Sigmoid colon (tissue), 7 donors: ENCODE data around the gene FBXO44. TPM values are rescaled to one million over a fixed set of nuclear protein-coding genes. Genes with fewer than 3 reads are reported as not detected.

Experiments used
- DNase-seq: peaks from one replicate; pipeline ENCODE4 v3.0.0-alpha.2; 2019
- H3K27ac ChIP-seq, 4 donors: fragments of 200-600 bp; sonication (generic); one replicate each; pipeline ENCODE4 v1.5.1; 2016 to 2019; ENCODE audit warnings: mild to moderate bottlenecking in 1 of 4
- H3K27me3 ChIP-seq, 3 donors: fragments of 200-600 bp; sonication (generic); one replicate each; pipeline ENCODE4 v1.5.1; 2019; ENCODE audit warnings: mild to moderate bottlenecking in 1 of 3
- H3K36me3 ChIP-seq, 4 donors: fragments of 200-600 bp; sonication (generic); one replicate each; pipeline ENCODE4 v1.5.1; 2016 to 2019
- H3K4me1 ChIP-seq, 4 donors: fragments of 200-600 bp; sonication (generic); one replicate each; pipeline ENCODE4 v1.5.1; 2017 to 2019
- H3K4me3 ChIP-seq, 4 donors: fragments of 200-600 bp; sonication (generic); one replicate each; pipeline ENCODE4 v1.5.1; 2017 to 2019; ENCODE audit warnings: mild to moderate bottlenecking in 2 of 4, moderate library complexity in 1 of 4
- H3K9me3 ChIP-seq, 4 donors: fragments of 200-600 bp in 3 of 4; sonication (generic) in 3 of 4; one replicate each; pipeline versions ENCODE4 v1.5.1 to v1.6.1; 2013 to 2019
- EP300 ChIP-seq, 4 donors: sonication (generic); formaldehyde crosslinking; IDR thresholded peaks; one replicate each; pipeline ENCODE4 v1.6.1; 2017; ENCODE audit warnings: antibody characterized with exemption in 4 of 4
- POLR2A ChIP-seq, 2 donors: fragments of 450-650 bp; IDR thresholded peaks; one replicate each; pipeline ENCODE4 v1.6.1; 2016; ENCODE audit warnings: antibody characterized with exemption in 2 of 2, mild to moderate bottlenecking in 2 of 2, moderate library complexity in 2 of 2
- POLR2AphosphoS5 ChIP-seq, 4 donors: sonication (generic); formaldehyde crosslinking; IDR thresholded peaks; one replicate each; pipeline ENCODE4 v1.6.1; 2017; ENCODE audit warnings: antibody characterized with exemption in 4 of 4
- WGBS, 2 donors: extraction: QIAGEN DNeasy Blood & Tissue Kit; methylation state at CpG; one replicate each; pipeline ENCODE4 v1.1.7; 2013; 5-methylcytosine and 5-hydroxymethylcytosine counted together
- intact Hi-C: fragments of 100-400 bp; cut with DNase I; formaldehyde crosslinking; loops from one replicate; pipeline ENCODE4 v1.15.1; 2023
- polyA plus RNA-seq, 3 donors: library from polyadenylated mRNA; stranded (reverse); fragments of 200-250 nt; gene quantifications; one replicate each; pipeline ENCODE4 v1.2.3, GENCODE V29; 2013
- total RNA-seq, 4 donors: library from RNA; depleted of rRNA; stranded (reverse); fragments of >200 nt; gene quantifications; one replicate each; pipeline ENCODE4 v1.1.0, GENCODE V29; 2016
- TF ChIP-seq, protein P1 (sequence below), 4 experiments: fragments of 450-650 bp in 3 of 4; fragments of 200-600 bp in 1 of 4; IDR thresholded peaks; one replicate each; pipeline ENCODE4 v1.5.1; 2016 to 2019; ENCODE audit warnings: antibody characterized with exemption in 4 of 4, mild to moderate bottlenecking in 3 of 4, moderate library complexity in 2 of 4
- donor health status: healthy with polysubstance abuse.
- donor health status: Bipolar disorder and iron deficiency.
- donor health status: healthy.

FBXO44 gene
- total and polyA plus RNA-seq, 7 donors = 1.6 to 27.3 (median 14.2) TPM

DNA sequence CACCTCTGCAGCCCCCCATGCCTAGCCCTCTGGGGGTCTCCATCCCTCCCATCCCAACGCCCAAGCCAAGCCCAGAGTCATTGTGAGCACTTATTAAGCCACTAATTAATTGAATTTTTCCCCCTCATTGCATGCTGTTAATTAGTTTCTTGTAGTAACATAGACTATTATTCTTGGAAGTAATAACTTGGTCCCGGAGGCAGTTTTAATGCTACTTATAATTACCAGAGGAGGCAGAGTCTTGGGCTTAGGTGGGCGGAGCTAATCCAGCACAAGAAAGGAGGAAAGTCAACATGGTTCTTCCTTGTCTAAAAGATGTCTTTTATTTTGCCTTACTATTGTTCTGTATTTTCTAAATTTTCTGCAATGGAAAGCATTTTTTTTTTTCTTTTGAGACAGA, 28.1 kb upstream of the FBXO44 start:
- H3K27me3 ChIP-seq = peaks cover 0 to 14% (median 6%) of the 10 kb centered on the region in 3 donors

DNA sequence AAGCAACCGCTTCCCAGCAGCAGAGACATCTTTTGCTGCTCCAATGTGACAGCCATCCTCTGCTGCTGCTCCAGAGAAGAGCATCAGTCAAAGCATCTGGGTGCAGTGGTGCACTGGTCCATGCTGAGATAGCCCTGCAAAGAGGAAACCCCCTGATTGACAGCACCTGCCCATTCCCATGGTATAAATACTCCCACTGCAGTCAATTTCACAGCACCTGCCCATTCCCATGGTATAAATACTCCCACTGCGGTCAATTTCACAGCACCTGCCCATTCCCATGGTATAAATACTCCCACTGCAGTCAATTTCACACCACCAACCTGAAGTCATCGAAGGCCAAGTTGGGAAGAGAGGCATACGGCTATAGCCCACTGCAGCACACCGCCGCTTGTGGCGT, 25.9 kb upstream of the FBXO44 start:
- H3K27me3 ChIP-seq = peaks cover 0 to 28% (median 8%) of the 10 kb centered on the region in 3 donors
- no peak overlapping the region for H3K27ac ChIP-seq
- no peak overlapping the region for H3K4me3 ChIP-seq
- TF ChIP-seq, protein P1, sequence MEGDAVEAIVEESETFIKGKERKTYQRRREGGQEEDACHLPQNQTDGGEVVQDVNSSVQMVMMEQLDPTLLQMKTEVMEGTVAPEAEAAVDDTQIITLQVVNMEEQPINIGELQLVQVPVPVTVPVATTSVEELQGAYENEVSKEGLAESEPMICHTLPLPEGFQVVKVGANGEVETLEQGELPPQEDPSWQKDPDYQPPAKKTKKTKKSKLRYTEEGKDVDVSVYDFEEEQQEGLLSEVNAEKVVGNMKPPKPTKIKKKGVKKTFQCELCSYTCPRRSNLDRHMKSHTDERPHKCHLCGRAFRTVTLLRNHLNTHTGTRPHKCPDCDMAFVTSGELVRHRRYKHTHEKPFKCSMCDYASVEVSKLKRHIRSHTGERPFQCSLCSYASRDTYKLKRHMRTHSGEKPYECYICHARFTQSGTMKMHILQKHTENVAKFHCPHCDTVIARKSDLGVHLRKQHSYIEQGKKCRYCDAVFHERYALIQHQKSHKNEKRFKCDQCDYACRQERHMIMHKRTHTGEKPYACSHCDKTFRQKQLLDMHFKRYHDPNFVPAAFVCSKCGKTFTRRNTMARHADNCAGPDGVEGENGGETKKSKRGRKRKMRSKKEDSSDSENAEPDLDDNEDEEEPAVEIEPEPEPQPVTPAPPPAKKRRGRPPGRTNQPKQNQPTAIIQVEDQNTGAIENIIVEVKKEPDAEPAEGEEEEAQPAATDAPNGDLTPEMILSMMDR (IDR thresholded peaks at IDR 0.05) = no peak
- TF ChIP-seq POLR2A (IDR thresholded peaks at IDR 0.05) (no peak), POLR2AphosphoS5 (IDR thresholded peaks at IDR 0.05) (no peak), EP300 (IDR thresholded peaks at IDR 0.05) (no peak)
- H3K36me3 ChIP-seq = no peaks in the 10 kb centered on the region
- no peak for DNase-seq
- intact Hi-C loops = no loop called here
- H3K9me3 ChIP-seq = no peaks in the 10 kb centered on the region
- H3K4me1 ChIP-seq = no peaks in the 10 kb centered on the region
- WGBS, 2 donors = 91 to 94% methylated on average over 7 of the region's 7 CpGs

More for the DNA sequence above, 28.1 kb upstream of the FBXO44 start:
- no peaks in the 10 kb centered on the region for H3K9me3 ChIP-seq
- no peak for DNase-seq
- H3K27ac ChIP-seq = no peak overlapping the region
- H3K4me1 ChIP-seq = no peaks in the 10 kb centered on the region
- no peak overlapping the region for H3K4me3 ChIP-seq
- intact Hi-C loops = no loop called here
- no peaks in the 10 kb centered on the region for H3K36me3 ChIP-seq
- TF ChIP-seq, protein P1 (IDR thresholded peaks at IDR 0.05) = no peak
- no peak for TF ChIP-seq EP300 (IDR thresholded peaks at IDR 0.05)
- TF ChIP-seq POLR2AphosphoS5 (IDR thresholded peaks at IDR 0.05) = no peak
- TF ChIP-seq POLR2A (IDR thresholded peaks at IDR 0.05) = no peak
- WGBS, 2 donors = 49 to 70% methylated on average over 3 of the region's 3 CpGs

DNA sequence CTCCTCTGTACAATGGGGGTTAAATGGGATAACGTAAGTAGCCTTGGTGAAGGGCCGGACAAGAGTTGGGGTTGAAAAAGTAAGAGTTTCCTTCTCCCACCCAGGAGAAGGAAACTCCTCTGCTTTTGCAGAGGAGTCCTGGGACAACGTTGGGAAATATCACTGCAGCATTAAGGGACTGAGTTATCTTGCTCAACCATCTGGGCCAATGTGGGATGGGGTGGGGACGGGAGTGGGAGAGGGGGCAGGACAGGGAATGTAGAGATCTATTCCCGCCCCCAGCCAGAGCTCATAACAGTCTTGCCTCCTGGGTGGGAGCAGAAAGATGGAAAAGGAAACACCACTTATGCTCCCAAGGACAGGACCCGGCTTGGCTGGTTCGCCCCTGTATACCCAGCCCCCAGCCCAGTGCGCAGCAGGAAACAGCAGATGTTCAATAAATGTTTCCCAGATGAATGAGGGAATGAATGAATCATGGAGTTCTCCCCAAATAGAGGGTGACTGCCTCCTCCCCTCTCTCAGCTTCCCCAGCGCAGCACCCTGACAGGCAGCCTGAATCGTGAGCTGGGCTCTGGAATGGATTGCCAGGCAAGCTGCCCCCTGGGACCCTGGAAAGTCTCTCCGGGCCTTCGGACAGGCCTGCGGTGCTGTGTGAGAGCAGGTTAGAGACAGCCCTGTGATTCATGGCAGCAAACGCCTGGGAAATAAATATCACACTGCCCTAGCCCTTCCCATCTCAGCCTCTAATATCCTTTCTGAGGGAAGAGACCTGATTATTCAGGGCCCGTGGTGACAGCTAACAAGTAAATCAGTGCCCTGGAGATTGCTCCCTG, 25.3 kb upstream of the FBXO44 start:
- intact Hi-C loops = no loop called here
- Histone ChIP-seq H3K9me3 (no peaks in the 10 kb centered on the region), H3K36me3 (no peaks in the 10 kb centered on the region), H3K4me3 (no peak overlapping the region), H3K4me1 (no peaks in the 10 kb centered on the region), H3K27ac (no peak overlapping the region), H3K27me3 (peaks cover 0 to 29% (median 8%) of the 10 kb centered on the region in 3 donors)
- TF ChIP-seq POLR2A (IDR thresholded peaks at IDR 0.05) (no peak), EP300 (IDR thresholded peaks at IDR 0.05) (no peak), POLR2AphosphoS5 (IDR thresholded peaks at IDR 0.05) (no peak)
- no peak for DNase-seq
- WGBS, 2 donors = 55 to 66% methylated on average over 15 of the region's 15 CpGs

DNA sequence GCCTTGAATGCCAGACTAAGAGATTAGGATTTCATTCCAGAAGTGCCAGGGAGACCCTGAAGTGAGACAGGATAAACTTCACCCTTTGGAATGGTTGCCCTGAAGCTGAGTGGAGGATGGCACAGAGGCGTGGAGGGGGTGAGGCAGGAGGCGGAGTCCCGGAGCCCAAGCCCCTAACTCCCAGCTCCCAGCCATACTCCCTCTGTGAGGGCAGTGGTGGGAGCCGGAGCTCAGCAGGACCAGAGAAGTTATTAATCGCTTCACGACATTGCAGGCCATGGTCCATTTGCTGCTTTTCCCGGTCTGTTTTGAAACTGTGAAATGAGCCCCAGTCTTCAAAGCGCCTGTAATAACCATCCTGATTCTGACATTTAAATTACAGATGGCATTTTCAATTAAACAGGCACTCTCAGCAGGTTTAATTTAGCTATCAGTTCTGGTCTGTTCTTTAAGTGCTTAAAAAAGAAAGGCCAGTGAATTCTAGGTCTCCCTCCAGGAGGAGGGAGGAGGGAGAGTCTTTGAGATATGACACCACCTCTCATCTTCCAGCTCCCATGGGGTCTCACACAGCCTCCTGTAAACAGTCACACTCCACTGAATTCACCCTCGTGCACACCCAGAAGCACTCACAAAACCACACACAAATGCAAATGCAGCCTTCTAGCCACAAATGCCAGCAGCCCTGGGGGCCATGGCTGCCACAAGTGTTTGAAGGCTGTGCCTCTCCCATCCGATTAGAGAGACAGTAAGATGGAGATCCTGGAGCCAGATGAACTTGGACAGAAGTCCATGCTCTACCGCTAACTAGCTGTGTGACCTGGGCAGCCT, 20.1 kb upstream of the FBXO44 start:
- no peak for DNase-seq
- Histone ChIP-seq H3K27ac (no peak overlapping the region), H3K4me1 (no peaks in the 10 kb centered on the region), H3K4me3 (no peak overlapping the region), H3K9me3 (no peaks in the 10 kb centered on the region), H3K36me3 (no peaks in the 10 kb centered on the region), H3K27me3 (peaks cover 0 to 37% (median 4%) of the 10 kb centered on the region in 3 donors)
- WGBS, 2 donors = 75 to 76% methylated on average over 11 of the region's 11 CpGs
- TF ChIP-seq, protein P1 (IDR thresholded peaks at IDR 0.05) = no peak
- TF ChIP-seq POLR2AphosphoS5 (IDR thresholded peaks at IDR 0.05) = no peak
- no peak for TF ChIP-seq POLR2A (IDR thresholded peaks at IDR 0.05)
- no peak for TF ChIP-seq EP300 (IDR thresholded peaks at IDR 0.05)
- intact Hi-C loops = no loop called here

DNA sequence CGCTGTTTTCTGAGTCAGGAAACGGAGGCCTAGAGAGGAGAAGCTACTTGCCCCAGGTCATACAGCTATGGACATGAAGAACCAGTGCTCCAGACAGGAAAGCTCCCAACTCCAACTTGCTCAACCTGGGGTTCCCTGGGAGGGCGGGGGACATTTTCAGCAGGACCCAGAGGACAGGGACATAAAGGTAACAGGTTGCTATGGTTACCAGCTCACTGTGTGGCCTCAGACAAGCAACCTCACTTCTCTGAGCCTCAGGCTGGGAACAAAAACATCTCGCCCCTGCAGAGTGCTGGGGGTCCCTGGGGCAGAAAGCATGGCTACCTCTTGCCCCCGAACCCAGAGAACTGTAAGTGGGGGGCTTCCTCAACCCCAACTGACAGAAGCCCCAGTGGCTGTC, 16.6 kb upstream of the FBXO44 start:
- Histone ChIP-seq H3K27me3 (peaks cover 0 to 27% (median 4%) of the 10 kb centered on the region in 3 donors), H3K4me1 (no peaks in the 10 kb centered on the region), H3K4me3 (no peak overlapping the region), H3K9me3 (no peaks in the 10 kb centered on the region), H3K27ac (no peak overlapping the region), H3K36me3 (no peaks in the 10 kb centered on the region)
- intact Hi-C loops = no loop called here
- no peak for TF ChIP-seq POLR2A (IDR thresholded peaks at IDR 0.05)
- TF ChIP-seq POLR2AphosphoS5 (IDR thresholded peaks at IDR 0.05) = no peak
- TF ChIP-seq, protein P1 (IDR thresholded peaks at IDR 0.05) = no peak
- 45 to 56% methylated on average over 5 of the region's 5 CpGs for WGBS, 2 donors
- DNase-seq = no peak
